OCI-LY7 (cell line): Measurements from ENCODE around the gene DSCAM. TPM values are rescaled to one million over a fixed set of nuclear protein-coding genes. Genes with fewer than 3 reads are reported as not detected.

Experiments
- BruUV-seq: library from RNA; stranded (reverse); fragments of 400-500 nt; replicated peaks from 2 replicates; lab custom pipeline; 2021; lab: Mats Ljungman, UMichigan
- CTCF ChIA-PET: fragments of 300-600 bp; sonication (Branson Sonifier 250); formaldehyde crosslinking; loops from one replicate; lab custom pipeline; 2022; ENCODE audit warnings: antibody characterized with exemption; ENCODE audit not compliant: unreplicated experiment; lab: Charles Lee
- POLR2A ChIA-PET: fragments of 300-600 bp; sonication (Branson Sonifier 250); formaldehyde crosslinking; loops from one replicate; lab custom pipeline; 2022; ENCODE audit warnings: antibody characterized with exemption; lab: Charles Lee
- DNase-seq: peaks from one replicate; pipeline ENCODE4 v3.0.0-alpha.2; 2015; ENCODE audit warnings: low spot score
- H2AFZ ChIP-seq: fragments of 200-600 bp; sonication (generic), shearing (Covaris generic); 2 replicates; pipeline ENCODE4 v1.6.1; 2014; ENCODE audit warnings: mild to moderate bottlenecking, antibody characterized with exemption, low read length, moderate library complexity
- H3K27ac ChIP-seq: fragments of 200-600 bp; sonication (generic); 2 replicates; pipeline ENCODE4 v1.5.1; 2014; ENCODE audit warnings: mixed run types, low read depth, mild to moderate bottlenecking, moderate library complexity, low read length, inconsistent platforms; ENCODE audit not compliant: poor library complexity, severe bottlenecking
- H3K36me3 ChIP-seq: fragments of 200-600 bp; sonication (generic); 2 replicates; pipeline ENCODE4 v1.6.1; 2014; ENCODE audit warnings: mild to moderate bottlenecking, antibody characterized with exemption, low read length, moderate library complexity, mixed read lengths; ENCODE audit not compliant: insufficient read depth
- H3K4me1 ChIP-seq: fragments of 200-600 bp; sonication (generic); 2 replicates; pipeline ENCODE4 v1.5.1; 2014; ENCODE audit warnings: mild to moderate bottlenecking, low read length; ENCODE audit not compliant: insufficient read depth, poor library complexity, severe bottlenecking
- H3K4me2 ChIP-seq: fragments of 200-600 bp; sonication (generic); 2 replicates; pipeline ENCODE4 v1.6.1; 2014; ENCODE audit warnings: mild to moderate bottlenecking, low read length
- H3K4me3 ChIP-seq: fragments of 200-600 bp; sonication (generic); 2 replicates; pipeline ENCODE4 v1.5.1; 2014; ENCODE audit warnings: mild to moderate bottlenecking, low read depth, low read length; ENCODE audit not compliant: poor library complexity, severe bottlenecking
- H3K79me2 ChIP-seq: fragments of 200-600 bp; sonication (generic); 2 replicates; pipeline ENCODE4 v1.6.1; 2016; ENCODE audit warnings: low read depth, mild to moderate bottlenecking, low read length, moderate library complexity, mixed read lengths; ENCODE audit not compliant: insufficient read depth
- H3K9me2 ChIP-seq: fragments of 200-600 bp; sonication (generic); 2 replicates; pipeline ENCODE4 v1.6.1; 2016; ENCODE audit warnings: mild to moderate bottlenecking, low read length, mixed read lengths; ENCODE audit not compliant: insufficient read depth
- H3K9me3 ChIP-seq: fragments of 200-600 bp; sonication (generic); 2 replicates; pipeline ENCODE4 v1.6.1; 2014; ENCODE audit warnings: mild to moderate bottlenecking, mixed run types, low read length, mixed read lengths
- H4K20me1 ChIP-seq: fragments of 200-600 bp; sonication (generic); 2 replicates; pipeline ENCODE4 v1.6.1; 2014; ENCODE audit warnings: mild to moderate bottlenecking, antibody characterized with exemption, low read length, moderate library complexity, mixed read lengths; ENCODE audit not compliant: insufficient read depth
- CTCF ChIP-seq: fragments of 200-600 bp; sonication (generic); conservative IDR thresholded peaks from 2 replicates; pipeline ENCODE4 v1.5.1; 2014; ENCODE audit warnings: mild to moderate bottlenecking, antibody characterized with exemption, low read length, moderate library complexity, mixed read lengths
- EZH2phosphoT487 ChIP-seq: fragments of 200-600 bp; sonication (generic); IDR thresholded peaks from 2 replicates; pipeline ENCODE4 v1.6.1; 2018; ENCODE audit warnings: low read depth, borderline replicate concordance, mild to moderate bottlenecking, mixed run types, antibody characterized with exemption, low read length, moderate library complexity, mixed read lengths
- intact Hi-C: fragments of 100-400 bp; cut with micrococcal nuclease; formaldehyde crosslinking; loops from one replicate; pipeline ENCODE4 v1.10.0; 2022; ENCODE audit not compliant: unreplicated experiment
- total RNA-seq, 2 experiments: library from RNA; depleted of rRNA in 1 of 2; stranded (reverse); fragments of >200 nt in 1 of 2; shearing (Covaris generic) in 1 of 2; gene quantifications; 2 replicates each; pipeline ENCODE4 v1.2.3, GENCODE V29; 2014 to 2022

Gene DSCAM
- total RNA-seq, 2 experiments from 2014 or later = not detected

GRCh38 chr21:40453183-40453582 is 393.8 kb downstream of the DSCAM start:
- Histone ChIP-seq H3K4me3 (no peak overlapping the region), H3K9me3 (no peaks in the 10 kb centered on the region), H2AFZ (no peak overlapping the region), H3K4me2 (no peak overlapping the region), H3K9me2 (no peaks in the 10 kb centered on the region), H3K36me3 (no peaks in the 10 kb centered on the region), H3K79me2 (no peaks in the 10 kb centered on the region), H4K20me1 (no peaks in the 10 kb centered on the region), H3K27ac (no peak overlapping the region), H3K4me1 (no peaks in the 10 kb centered on the region)
- ChIA-PET CTCF (no interaction called here), POLR2A (no interaction called here)
- no TSS peak for BruUV-seq
- no peak for TF ChIP-seq CTCF
- no peak for TF ChIP-seq EZH2phosphoT487
- intact Hi-C loops = no loop called here
- DNase-seq = no peak

- Histone ChIP-seq H3K9me2 (no peaks in the 10 kb centered on the region), H3K79me2 (no peaks in the 10 kb centered on the region), H3K36me3 (no peaks in the 10 kb centered on the region), H3K27ac (no peak overlapping the region), H3K4me2 (no peak overlapping the region), H4K20me1 (no peaks in the 10 kb centered on the region), H3K4me1 (no peaks in the 10 kb centered on the region), H3K9me3 (no peaks in the 10 kb centered on the region), H2AFZ (no peak overlapping the region), H3K4me3 (no peak overlapping the region)
- CTCF ChIA-PET = no interaction called here
- no TSS peak for BruUV-seq
- DNase-seq = no peak
- TF ChIP-seq CTCF = no peak
- TF ChIP-seq EZH2phosphoT487 = no peak
- POLR2A ChIA-PET = no interaction called here
- intact Hi-C loops = no loop called here
Observed at GRCh38 chr21:40452548-40452947, 394.4 kb downstream of the DSCAM start.

GRCh38 chr21:40447016-40447415 is 399.9 kb downstream of the DSCAM start:
- CTCF ChIA-PET = no interaction called here
- 0 out of 2 replicates have a peak, but pooled peaks cover 16% of the 10 kb centered on the region for H3K9me3 ChIP-seq
- no peak overlapping the region for H3K27ac ChIP-seq
- no peaks in the 10 kb centered on the region for H4K20me1 ChIP-seq
- no peak overlapping the region for H2AFZ ChIP-seq
- intact Hi-C loops = no loop called here
- H3K4me2 ChIP-seq = no peak overlapping the region
- H3K9me2 ChIP-seq = no peaks in the 10 kb centered on the region
- H3K4me3 ChIP-seq = no peak overlapping the region
- no peak for DNase-seq
- POLR2A ChIA-PET = no interaction called here
- TF ChIP-seq CTCF = no peak
- no peak for TF ChIP-seq EZH2phosphoT487
- no peaks in the 10 kb centered on the region for H3K4me1 ChIP-seq
- no TSS peak for BruUV-seq
- H3K79me2 ChIP-seq = no peaks in the 10 kb centered on the region
- H3K36me3 ChIP-seq = no peaks in the 10 kb centered on the region
